Measurements from ENCODE around the gene APOBEC3B.
"Not testable (repeated sequence)": the region's sequence is repeated elsewhere in the genome, so short reads cannot be mapped to it uniquely, and the experiment has no call there.

APOBEC3B gene

DNA sequence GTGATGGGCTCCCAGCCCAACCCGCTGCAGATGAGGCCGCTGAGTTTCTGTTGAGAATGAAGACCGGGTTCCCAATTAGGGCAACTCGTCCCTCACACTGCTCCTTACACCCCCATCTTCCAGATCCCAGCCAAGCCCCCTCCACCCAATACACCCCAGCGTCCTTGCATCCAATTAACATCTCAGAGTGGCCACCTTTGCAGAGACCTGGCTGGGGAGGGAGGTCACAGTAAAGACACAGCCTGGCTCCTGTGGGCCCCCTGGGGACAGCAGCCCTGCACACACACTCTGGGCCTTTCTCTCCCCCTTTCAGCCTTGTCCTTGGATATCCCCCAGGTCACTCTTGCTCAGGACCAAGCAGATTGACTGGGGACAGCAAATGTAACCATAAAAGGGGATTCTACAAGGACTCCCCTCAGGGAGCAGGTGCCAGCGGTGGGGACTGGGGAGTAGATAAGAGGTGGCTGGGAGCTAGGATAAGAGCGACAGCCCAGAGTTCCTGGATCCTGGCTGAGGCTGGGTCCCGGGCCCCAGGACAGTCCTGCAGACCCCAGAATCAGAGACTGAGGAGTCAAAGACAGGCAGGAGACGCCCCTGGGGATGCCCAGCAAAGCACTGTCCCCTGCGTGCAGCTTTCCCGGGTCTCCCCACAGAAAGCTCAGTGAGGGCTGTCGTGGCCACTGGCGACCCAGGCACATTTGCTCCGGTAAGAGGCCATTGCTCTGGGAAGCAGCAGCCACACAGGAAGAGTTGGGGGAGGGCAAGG, 16.4 kb upstream of the APOBEC3B start:
- no peak for DNase-seq

DNA sequence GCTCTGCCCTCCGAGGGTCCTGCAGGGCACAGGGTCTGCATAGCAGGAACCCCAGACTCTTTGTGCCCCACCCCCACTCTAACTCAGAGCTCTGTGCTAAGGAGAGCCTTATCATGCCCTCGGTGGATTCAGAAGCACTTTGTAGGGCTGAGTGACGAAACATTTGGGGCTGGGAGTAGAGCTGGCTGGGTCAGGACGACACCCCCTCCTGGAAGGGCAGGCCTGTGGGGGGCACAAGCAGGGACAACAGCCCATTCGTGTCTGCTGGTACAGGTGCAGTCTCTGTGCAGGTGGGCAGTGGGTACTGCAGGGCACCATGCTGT, 15.8 kb upstream of the APOBEC3B start:
- no peak for DNase-seq

DNA sequence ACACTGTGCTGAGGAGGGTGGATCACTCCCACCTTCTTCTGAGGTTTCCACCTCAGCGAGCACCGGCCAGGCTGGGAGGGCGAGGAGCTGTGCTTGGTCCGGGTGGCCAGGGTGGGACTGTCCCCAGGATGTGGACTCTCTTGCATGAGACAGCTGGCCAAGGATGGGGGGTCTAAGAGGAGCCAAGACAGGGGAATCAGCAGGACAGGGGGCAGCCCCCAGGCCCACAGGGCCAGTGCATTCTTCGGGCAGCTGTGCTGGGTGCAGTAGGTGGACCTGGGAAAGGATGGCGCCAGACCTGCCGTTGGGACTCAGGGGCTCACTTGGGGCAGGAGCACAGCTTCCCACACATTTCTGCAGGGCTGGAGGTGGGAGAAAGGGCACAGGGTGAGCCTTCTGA, 15.2 kb upstream of the APOBEC3B start:
- DNase-seq: no peak

DNA sequence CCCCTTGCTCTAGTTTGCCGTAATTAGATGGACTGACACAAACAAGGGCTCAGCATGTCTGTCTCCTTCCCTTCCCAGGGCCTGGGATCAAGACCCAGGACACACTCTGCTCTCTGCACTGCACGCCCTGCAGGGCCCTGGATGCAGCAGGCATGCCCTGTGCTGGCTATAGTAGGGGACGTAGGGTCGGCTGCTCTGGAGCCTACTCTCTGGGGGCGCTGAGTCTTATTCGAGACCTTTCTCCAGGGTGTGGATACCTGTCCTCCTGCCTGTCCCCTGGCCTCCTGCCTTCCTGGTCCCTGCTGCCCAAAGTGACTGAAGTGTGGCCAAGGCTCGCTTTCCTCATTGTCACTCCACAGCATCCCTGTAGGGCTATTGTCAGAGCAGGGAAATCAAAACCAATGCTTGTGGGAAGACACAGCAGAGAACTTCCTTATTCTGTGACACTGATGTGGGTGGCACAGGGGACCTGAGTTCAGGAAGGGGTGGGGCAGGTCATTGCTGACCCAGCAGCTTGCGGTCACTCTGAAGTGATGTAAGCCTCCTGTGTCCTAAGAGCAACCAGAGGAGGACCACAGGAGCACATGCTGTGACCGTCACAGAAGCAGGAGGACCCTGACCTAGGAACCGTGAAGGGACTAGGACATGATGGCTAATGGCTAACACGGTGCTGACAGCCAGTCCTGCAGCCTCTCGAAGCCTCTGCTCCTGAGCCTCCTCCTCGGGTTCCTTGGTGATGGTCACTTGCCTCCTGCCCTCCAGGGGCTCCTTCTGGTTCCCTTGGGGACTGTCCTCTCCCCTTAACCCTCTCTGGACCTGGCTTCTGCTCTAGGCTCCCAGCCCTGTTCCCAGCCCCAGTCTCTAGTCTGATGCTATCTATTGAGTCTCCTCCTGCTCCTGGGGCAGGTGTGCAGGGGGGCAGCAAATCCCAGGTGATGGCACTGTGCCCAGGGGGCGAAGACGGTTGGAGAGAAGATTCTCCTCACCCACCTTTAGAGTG, 14.4 kb upstream of the APOBEC3B start:
- DNase-seq: peak in 2 of 58 donors; percentile 8 to 13

DNA sequence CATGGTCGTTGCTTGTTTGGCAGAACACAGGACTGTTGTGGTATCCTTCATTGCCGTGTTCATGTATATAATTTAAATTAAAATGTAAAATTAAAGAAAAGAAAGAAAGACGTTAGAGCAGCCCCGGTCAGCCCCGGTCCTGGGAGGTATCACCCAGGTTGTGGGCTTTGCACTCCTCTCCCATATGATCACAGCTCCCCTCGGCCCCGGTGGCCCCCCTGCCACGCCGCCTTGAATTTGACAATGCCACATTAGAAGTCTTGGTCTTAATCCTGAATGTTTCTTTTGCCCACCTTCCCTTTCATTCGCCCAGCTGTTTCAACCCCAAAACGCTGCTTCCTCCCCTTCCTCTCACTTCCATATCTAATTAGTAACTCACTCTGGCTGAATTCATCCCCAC, 13.3 kb upstream of the APOBEC3B start:
- DNase-seq: no peak

DNA sequence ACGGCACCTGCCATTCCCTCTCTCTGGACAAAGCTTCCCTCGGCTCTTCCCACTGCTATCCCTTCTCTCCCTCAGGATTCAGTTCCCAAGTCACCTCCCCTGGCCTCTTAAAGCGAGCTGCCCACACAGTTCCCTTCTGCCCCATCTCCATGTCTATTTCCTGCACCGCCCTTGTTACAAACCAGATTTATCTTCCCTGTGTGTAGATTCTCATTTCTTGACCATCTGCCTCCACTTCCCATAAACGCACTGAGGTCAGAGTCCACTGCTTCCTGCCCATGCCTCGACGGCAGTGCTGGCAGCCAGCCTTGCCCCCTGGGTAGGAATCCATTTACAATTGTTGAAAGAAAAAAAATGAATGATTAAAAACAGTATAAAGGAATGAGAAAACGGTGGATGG, 11.6 kb upstream of the APOBEC3B start:
- DNase-seq: no peak

DNA sequence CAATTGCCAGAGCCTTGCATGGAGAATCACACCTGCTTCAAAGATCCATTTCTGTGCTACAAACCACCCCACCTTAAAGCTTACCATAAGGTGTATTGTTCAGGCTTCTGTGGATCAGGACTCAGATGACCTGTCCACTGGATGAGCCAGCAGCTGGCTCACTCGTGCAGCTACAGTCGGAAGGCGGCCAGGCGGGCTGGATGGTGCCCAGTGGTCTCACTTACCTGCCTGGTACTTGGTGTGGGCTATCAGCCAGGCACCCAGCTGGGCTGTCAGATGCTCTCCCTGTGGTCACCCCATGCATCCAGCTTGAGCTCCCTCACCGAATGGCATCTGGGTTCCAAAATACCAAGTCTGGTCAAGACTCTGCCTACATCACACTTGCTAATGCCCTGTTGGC, 10.9 kb upstream of the APOBEC3B start:
- DNase-seq: no peak

DNA sequence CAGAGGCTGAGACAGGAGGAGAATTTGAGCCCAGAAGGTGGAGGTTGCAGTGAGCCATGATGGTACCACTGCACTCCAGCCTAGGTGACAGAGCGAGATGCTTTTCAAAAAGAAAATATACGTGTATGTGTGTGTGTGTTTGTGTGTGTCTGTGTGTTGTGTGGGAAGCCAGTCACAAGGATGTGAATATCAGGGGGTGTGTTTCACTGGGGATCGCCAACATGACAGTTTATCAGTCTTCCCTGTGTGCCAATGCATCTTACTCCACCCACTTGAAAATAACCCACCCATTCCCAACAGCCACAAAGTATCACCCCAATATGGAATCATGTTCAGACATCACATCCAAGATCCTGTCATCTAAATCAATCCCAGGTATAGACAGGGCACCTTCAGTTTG, 10.4 kb upstream of the APOBEC3B start:
- DNase-seq: no peak

DNA sequence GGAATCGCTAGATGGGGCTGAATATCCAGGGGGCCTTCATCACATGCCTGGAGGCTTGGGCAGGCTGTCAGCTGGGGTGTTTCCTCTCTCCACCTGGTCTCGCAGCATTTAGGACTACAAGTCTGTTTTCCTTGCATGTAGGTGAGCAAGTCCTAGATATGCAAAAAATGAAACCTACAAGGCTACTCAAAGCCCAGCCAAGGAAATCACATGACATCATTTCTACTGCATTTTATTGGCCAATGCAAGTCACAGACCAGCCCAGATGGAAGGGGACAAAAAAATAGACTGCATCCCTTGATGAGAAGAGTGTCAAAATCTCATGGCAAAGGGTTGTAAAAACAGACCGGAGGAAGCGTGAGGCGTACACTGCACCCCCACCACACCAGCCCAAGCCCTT, 9.6 kb upstream of the APOBEC3B start:
- DNase-seq: no peak

DNA sequence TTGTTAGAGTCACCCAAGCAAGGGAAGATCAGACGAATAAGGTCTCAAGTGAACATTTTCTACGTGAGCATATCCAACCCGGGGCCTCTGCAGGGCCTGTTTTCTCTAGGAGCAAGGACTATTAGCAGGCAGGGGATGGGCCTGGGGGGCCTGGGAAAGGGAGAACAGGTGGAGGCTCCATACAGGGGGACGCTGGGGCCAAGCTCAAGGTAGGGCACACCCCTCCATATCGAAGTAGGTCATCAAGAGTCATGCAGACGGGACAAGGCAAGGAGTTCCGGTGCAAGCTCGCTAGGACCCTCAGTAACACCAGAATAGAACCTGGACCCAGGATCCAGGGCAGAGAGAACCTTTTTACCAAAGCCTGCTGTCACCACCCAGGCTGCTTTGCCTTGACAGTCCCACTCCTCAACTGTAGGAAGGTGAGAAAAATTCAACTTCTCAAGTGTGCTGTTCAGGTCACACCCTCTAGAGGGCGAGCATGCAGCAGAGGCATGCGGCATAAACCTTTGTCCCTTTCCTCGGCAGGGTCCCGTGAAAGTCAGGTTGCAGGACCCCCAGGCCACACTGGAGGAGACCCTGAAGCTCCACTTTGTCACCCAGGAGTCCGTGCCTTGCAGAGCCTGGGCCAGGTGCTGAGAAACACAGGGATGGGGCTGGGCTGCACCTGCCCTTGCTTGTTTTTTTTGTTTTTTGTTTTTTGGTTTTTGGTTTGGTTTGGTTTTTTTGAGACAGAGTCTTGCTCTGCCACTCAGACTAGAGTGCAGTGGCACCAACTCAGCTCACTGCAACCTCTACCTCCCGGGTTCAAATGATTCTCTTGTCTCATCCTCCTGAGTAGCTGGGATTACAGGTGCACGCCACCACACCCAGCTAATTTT, 8.6 kb upstream of the APOBEC3B start:
- DNase-seq: peak in 1 of 58 donors; percentile 10

DNA sequence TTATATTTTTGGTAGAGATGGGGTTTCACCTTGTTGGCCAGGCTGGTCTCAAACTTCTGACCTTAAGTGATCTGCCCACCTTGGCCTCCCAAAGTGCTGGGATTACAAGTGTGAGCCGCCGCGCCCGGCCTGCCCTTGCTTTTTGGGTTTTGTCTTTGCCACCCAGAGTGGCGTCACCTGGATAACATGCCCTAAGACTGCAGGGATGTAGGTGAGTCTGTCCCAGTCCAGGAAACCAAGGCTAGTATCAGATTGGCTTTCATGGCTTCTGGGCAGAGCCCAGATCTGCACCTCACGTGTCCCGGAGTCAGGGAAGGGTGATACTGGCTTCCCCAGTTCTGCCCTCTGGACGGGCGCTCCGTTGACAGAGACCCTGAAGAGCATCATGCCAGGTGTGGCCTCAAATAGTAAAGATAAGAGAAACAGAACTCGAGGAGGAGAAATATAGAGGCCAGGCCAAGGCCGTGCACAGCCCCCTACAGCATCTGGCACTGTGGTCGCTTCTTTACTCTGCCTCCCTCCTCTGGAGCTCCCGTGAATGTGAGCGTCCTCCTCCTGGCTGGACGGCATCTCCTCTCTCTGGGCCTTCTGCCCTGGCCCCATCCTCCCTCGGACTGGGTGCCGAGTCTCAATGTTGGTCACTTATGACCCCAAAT, 7.8 kb upstream of the APOBEC3B start:
- DNase-seq: no peak

DNA sequence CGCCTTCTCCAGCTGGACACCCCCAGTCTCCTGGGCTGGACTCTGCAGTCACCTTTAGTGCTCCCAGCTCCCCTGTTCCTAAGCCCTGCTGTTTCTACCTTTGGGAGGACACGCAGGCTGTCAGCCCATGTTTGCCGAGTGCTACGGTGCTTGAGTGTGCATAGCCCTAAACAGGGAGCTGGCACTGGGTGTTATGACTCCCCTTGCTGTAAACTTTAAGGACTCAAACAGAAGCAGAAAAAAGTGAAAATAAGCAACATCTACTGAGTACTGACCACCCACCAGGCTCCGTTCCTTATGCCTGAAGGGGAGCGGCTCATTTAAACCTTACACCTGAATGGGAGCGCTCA, 7.3 kb upstream of the APOBEC3B start:
- DNase-seq: no peak

DNA sequence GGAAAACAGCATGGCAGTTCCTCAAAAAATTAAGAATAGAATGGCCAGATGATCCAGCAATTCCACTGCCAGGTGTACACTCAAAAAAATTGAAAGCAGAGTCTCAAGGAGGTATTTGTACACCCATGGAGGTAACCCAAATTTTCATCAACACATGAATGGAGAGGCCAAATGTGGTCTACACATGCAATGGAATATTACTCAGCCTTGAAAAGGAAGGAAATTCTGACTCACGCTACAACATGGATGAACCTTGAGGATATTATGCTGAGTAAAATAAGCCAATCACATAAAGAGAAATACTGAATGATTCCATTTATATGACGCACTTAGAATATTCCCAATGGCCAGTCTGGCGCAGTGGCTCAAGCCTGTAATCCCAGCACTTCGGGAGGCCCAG, 4.9 kb upstream of the APOBEC3B start:
- DNase-seq: not testable (repeated sequence)

DNA sequence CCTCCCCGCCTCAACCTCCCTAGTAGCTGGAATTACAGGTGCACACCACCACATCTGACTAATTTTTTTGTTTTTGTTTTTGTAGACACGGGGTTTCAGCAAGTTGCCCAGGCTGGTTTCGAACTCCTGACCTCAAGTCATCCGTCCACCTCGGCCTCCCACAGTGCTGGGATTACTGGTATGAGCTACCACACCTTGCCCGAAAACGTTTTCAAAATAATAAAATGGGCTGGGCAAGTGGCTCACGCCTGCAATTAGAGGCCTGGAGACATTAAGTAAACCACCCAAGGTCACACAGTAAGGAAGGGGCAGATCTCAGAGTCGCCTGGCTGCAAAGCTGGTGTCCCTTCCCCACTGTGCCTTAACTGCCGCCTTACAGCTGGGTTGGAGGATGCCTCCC, 1.6 kb upstream of the APOBEC3B start:
- not testable (repeated sequence) for DNase-seq

DNA sequence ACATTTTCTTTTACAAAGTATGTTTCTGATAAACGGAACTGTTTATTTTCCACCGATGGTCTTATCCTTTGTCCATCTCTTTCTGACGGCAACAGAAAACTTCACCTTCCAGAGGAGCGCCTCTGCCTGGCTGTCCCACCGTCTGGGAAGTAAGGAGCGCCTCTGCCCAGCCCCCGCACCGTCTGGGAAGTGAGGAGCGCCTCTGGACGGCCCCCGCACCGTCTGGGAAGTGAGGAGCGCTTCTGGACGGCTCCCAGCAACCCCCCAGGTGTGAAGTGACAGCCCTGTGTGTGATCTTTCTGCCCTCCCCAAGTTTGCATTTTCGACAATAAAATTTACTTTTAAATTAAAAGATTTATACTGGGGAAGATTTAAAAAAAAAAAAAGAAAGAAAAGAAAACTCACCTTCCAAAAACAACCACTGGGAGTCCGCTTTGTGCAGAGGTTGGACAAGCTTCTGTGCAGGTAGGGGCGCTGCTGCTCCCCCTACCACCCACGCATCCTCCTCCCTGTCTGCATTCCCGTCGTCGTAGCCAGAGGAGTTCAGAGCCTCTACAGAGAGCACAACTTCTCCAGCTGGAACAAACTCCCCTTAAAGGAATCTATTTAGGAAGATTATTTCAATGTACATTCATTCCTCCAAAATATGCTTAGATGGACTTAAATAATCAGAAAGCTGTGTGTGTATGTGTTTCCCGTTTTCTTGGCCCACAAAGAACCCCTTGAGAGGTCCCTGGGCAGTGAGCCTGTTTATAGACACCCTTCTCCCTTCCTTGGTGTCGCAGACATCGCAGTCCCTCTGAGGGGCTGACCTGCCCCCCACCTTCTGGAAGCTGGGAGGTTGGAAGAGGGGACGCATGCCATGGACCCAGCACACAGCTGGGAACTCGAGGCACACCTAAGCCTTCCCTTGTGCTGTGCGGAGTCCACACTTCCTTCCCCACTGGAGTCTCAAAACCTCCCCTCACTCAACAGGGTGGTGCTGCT, 849 bp upstream of the APOBEC3B start:
- DNase-seq: no peak

DNA sequence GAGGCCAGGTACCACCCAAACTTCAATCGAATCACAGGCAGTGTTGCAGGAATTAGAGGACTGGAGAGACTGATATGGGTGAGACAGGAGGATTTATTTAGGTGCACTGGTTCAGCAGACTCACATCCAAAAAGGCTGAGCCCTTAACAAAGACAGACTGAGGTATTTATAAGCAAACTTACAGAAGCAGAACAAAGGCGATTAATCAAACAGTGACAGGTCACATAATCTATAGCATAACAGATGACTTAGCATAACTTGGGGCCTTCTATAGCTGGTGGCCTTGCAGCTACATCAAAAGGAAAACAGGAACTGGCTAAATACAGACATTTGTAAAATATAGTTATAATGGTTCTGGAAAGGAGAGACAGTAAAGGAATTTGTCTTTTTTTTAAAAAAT, 2.1 kb downstream of the APOBEC3B start:
- no peak for DNase-seq

DNA sequence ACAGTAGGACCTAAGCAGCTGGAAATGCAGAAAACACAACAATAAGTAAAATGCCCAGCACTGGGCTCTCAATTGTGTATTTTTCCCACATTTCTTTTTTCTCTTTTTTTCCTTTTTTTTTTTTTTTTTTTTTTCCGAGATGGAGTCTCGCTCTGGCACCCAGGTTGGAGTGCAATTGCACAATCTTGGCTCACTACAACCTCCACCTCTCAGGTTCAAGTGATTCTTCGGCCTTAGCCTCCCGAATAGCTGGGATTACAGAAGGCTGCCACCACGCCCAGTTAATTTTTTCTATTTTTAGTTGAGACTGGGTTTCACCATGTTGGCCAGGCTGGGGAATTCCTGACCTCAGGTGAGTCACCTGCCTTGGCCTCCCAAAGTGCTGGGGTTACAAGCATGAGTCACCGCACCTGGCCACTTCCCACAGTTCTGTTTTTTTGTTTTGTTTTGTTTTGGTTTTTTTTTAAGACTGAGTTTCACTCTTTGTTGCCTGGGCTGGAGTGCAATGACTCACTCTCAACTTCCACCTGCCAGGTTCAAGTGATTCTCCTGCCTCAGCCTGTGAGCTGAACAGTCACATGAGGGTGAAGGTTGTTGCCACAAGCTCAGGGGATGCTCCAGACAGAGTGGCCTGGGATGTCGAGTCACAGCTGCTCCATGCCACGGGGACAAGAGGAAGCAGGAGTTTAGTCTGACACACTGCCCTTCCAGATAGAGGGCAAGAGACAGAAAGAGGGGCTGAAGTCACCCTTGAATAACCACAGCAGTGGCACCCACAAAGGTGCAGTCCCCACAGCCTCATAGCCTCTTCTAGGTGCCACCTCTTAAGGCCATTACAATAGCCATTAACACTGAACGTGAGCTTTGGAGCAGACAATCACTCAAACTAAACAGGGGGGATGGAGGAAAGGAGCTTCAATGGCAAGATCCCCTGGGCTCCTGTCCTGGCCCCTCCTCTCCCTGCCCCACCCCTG, 2.9 kb downstream of the APOBEC3B start:
- not testable (repeated sequence) for DNase-seq

DNA sequence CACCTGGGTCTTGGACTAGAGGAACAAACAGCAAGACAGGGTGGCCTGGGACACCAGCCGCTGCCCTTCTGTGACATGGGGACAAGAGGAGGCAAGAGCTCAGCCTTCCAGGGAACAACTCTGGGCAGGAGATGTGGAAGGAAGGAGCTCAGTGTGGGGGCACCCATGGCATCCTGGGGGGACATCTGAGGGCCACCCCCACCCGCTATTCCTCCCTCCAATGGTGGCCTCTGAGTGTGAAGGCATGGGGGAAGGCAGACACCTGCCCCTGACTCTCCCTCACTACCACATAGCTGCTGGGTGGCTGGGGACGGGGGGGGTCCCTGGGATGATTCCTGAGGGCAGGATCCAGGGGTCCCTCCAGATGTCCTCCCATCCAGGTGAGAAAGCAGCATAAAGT, 4.5 kb downstream of the APOBEC3B start:
- DNase-seq: no peak
